C4-2B (cell line): ENCODE results near the gene MACIR.

Experiments used
- H3K27ac ChIP-seq: fragments of 450-650 bp; 2 replicates; pipeline ENCODE4 v1.5.1; 2017
- ZFX ChIP-seq: fragments of 450-650 bp; IDR thresholded peaks from 2 replicates; pipeline ENCODE4 v1.6.1; 2017
- TF ChIP-seq, protein P1 (sequence below): fragments of 450-650 bp; conservative IDR thresholded peaks from 2 replicates; pipeline ENCODE4 v1.5.1; 2017; ENCODE audit warnings: mild to moderate bottlenecking

Gene MACIR

DNA sequence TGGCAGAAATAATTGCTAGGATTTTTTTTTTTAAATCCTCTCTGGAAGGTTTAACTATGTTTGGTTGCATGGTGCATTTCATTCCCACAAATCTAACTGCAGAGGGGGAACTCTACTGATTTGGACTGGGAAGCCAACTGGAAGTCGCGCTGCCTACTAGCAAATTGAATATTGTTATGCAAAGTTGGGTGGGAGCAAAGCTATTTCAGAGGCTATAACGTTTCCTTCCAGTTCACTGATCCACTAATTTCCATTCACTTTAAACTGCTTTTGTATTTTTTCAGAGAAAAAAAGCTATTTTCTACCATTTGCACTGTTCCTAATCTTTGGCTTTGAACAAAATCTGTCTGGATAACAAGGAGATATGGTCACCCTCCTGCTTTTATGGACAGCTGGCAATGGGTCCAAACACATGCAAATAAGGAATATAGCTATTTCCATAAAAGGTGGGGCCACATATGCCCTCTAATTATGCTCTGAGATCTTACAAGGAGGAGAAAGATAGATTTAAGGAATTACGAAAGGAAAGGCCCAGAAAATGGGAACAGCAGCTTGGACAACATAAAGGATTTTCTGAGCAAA is 40.1 kb downstream of the MACIR start:
- TF ChIP-seq, protein P1, sequence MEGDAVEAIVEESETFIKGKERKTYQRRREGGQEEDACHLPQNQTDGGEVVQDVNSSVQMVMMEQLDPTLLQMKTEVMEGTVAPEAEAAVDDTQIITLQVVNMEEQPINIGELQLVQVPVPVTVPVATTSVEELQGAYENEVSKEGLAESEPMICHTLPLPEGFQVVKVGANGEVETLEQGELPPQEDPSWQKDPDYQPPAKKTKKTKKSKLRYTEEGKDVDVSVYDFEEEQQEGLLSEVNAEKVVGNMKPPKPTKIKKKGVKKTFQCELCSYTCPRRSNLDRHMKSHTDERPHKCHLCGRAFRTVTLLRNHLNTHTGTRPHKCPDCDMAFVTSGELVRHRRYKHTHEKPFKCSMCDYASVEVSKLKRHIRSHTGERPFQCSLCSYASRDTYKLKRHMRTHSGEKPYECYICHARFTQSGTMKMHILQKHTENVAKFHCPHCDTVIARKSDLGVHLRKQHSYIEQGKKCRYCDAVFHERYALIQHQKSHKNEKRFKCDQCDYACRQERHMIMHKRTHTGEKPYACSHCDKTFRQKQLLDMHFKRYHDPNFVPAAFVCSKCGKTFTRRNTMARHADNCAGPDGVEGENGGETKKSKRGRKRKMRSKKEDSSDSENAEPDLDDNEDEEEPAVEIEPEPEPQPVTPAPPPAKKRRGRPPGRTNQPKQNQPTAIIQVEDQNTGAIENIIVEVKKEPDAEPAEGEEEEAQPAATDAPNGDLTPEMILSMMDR, result no peak
- TF ChIP-seq ZFX, result no peak
- H3K27ac ChIP-seq, result no peak overlapping the region

DNA sequence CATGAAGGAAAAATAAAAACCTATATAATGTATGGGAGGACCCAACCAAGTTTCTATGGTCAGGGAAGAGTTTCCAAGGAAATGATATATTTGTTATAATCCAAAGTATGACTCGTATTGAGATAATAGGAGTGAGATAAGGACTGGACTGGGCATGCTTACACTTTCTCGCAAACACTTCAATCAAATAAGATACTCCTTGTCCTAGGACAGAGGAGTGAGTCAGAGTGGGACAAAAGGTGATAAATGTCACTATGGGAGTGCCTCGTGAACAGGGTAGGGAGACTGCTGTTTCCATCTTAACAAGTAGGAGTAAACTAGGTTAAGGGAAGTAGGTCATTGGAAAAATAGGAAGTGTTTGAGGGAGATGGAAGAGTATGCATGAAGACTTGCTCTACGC is 47.2 kb downstream of the MACIR start:
- H3K27ac ChIP-seq, result no peak overlapping the region
- TF ChIP-seq, protein P1, result no peak
- TF ChIP-seq ZFX, result no peak

DNA sequence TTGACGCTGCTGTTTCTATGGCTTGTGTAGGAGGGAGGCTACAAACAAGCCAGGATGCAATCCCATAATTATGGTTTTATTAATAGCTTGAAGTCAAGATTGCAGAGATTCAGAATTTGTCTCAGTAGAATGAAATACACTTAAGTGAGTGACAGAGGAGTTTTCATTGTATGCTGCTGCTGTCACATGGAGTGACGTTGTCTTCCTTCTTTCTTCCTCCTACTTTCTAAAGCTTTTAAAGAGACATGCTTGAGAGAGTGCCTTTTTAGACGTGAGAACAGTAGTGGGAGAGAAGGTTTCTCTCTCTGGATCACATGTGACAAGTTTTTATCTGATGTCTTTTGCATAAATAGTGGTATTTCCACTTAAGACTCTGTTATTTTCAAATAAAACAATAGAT is 48.9 kb downstream of the MACIR start:
- no peak overlapping the region for H3K27ac ChIP-seq

DNA sequence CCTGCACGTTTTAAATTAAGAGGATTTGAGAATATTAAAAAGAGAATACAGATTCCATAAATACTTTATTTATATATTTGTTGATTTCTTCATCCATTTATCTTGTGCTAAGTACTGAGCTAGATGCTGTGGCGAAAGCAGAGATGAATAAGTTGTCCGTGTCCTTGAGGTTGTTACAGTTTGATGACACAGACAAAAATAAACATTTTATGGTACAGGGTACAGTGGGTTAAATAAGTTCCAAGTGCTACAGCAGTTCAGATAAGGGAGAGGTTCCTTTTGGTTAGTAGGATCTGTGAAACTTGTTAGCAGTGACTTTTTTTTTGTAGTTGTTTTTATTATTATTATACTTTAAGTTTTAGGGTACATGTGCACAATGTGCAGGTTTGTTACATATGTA is 50.2 kb downstream of the MACIR start:
- no peak overlapping the region for H3K27ac ChIP-seq
- TF ChIP-seq ZFX, result no peak
- TF ChIP-seq, protein P1, result no peak

More for the DNA sequence above, 48.9 kb downstream of the MACIR start:
- TF ChIP-seq, protein P1, result no peak
- no peak for TF ChIP-seq ZFX

DNA sequence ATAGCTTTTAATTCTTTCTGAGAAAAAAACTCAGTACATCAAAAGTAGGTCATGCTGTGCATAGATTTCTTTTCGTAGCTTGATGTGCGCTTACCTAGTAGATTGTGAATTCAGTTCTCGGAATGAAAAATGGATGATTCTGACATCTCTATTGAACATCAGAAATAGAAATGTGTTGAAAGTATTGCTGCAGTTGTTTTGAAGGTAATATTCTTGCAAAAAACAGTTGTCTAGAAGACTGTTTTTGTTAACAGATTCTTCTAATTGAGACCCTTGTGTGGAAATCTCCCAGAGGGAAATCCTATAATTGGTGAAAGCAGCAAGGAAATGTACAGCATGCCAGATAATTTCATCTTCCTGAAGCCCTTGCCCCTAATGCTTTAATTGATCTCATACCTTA is 54.5 kb downstream of the MACIR start:
- no peak for TF ChIP-seq ZFX
- TF ChIP-seq, protein P1, result no peak
- H3K27ac ChIP-seq, result no peak overlapping the region

DNA sequence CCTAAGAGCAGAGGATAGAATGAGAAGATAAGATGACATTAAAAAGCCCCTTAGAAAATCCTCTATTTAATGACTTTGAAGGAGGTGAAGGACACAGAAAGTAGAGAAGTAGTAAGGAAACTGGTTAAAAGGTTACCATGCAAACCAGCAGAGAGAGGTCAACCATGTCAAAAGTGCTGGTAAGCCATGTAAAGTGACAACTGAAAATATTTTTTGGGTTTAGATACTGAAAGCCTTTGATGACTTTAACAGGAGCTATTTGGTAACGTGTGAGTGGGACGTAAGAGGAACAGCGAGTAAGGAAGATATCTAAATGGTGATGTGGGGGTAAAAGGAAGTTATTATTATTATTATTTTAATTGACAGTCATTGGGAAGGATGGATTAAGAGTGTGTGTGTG is 56.9 kb downstream of the MACIR start:
- TF ChIP-seq ZFX, result no peak
- TF ChIP-seq, protein P1, result no peak
- no peak overlapping the region for H3K27ac ChIP-seq

DNA sequence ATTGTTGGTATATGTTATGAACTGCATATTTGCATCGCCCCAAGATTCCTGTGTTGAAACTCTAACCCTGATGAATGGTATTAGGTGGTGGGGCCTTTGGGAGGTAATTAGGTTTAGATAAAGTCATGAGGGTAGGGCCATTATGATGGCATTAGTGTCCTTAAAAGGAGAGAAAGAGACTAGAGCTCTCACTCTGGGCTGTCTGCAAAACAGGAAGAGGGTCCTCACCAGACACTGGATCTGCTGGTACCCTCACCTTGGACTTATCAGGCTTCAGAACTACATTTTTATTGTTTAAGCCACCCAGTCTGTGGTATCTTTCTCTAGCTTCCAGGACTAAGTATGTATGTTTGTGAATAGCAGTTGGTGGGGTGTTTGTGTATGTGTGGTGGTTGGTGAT is 68.9 kb downstream of the MACIR start:
- TF ChIP-seq ZFX, result no peak
- TF ChIP-seq, protein P1, result no peak
- peak overlapping the region; percentile 78; the same call in 1 of the 2 replicates for H3K27ac ChIP-seq
